Kidney tubule cell (primary cell): ENCODE results near the gene MYCBP.
A peak's percentile ranks its signal among the peaks of the same experiment; 100 is the strongest.
"Not testable (repeated sequence)": the region's sequence is repeated elsewhere in the genome, so short reads cannot be mapped to it uniquely, and the experiment has no call there.

Source experiments
- DNase-seq: peaks from one replicate; pipeline ENCODE4 v3.0.0-alpha.2; 2018; ENCODE audit warnings: low spot score

Gene MYCBP

DNA sequence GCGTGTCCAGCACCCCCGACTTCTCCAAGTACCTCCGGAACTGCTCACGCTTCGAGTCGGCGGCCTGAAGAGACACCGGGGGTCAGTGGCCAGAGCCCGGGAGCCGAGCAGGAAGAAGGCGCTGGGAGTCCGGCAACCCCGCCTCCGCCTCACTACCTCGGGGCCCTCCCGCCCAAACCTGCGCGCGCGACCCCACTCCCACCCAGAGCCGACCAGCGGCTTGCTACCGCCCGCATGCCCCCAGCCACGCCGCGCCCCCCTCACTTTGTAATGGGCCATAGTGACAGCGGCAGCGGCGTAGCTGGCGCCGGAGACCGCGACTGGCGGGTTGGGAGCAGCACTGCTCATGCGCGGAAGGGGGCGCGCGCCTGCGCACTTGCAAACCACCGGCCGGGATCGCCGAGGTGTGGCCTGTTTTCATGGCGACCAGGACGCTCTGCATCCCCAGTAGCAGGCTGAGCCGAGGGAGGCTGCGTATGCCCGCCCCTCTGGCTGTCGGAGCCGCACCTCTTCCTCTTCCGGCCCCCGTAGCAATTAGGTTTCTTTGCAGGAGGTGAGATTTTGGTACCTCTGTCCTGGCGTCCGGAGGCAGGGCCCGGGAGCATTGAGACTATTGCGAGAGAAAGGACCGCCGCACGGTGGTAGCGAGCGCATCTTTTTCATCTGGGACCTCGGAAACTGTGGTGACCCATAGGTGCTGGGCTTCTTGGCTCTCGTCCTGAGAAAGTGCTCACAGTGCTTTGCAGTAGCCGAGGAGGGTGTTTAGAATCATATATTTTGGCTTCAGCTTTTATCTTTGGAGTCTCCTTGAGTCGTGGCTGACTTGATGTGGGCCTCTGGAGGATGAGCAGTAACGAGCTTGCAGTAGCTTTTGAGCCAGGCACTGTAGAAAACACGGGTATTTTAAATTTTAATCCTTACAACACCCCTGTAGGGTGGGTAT is at the start of gene MYCBP:
Gene MYCBP (minus strand): TSS at position 322 of the 943 bp plus-strand sequence. CDS start 43 bp downstream, at position 279.
- DNase-seq, result peak; percentile 97

- DNase-seq, result no peak
These were observed 46.0 kb upstream of the MYCBP start for GRCh38 chr1:38919130-38919529.

GRCh38 chr1:38918568-38918967 is 45.4 kb upstream of the MYCBP start:
- no peak for DNase-seq

DNA sequence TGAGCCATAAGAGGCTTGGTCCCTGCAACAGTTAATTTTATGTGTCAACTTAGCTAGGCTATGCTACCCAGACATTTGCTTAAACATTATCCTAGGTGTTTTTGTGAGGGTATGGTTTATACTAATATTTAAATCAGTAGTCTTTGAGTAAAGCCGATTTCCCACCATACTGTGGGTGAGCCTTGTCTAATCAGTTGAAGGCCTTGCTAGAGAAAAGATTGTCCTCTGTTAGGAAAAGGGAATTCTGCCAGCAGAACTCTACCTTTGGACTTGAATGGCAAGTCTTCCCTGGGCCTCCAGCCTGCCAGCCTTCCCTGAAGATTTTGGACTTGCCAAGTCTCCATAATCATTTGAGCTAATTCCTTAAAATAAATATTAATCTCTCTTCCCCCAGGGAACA is 44.6 kb upstream of the MYCBP start:
- DNase-seq, result no peak

DNA sequence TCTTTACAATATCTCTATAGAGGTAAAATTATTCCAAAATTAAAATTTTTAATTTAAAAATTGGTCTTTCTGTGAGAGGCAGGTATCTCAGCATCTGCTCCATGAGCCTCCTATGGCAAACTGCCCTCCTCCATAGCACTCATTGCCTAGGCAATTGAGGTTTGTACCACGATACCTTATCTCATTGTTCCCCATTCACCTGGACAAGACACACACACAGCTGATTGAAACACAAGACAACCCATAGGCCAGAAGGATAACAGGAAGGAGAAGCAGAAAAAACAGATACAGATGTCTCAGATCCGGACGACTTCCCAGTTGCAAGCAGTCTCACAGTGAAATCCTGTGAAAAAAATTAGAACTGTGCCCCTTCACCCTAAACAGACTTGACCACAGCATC is 44.2 kb upstream of the MYCBP start:
- no peak for DNase-seq

DNA sequence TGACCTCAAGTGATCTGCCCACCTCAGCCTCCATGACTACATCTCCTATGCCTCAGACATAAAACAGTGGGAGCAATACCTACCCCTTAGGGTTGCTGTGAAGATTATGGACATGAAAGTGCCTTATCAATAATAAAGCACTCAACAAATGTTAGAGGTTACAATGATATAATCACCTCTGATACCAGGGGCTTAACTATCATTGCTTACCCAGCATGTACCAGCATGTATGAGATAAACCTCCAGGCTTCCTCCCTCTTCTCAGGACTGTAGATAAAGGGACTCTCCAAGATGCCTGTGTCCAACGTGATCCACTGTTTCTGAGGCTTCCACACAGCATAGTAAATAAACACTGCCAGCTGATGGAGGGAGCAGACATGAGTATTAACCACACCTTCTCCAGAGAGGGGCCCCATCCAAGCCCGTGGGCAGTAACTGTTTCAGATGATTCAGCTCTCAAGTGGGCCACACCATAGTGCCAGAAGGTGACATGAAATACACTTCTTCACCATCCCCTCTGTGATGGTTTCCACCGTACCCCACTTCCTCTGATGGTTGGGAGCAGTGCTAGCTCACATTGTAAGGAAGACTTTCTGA is 42.3 kb upstream of the MYCBP start:
- DNase-seq, result no peak

DNA sequence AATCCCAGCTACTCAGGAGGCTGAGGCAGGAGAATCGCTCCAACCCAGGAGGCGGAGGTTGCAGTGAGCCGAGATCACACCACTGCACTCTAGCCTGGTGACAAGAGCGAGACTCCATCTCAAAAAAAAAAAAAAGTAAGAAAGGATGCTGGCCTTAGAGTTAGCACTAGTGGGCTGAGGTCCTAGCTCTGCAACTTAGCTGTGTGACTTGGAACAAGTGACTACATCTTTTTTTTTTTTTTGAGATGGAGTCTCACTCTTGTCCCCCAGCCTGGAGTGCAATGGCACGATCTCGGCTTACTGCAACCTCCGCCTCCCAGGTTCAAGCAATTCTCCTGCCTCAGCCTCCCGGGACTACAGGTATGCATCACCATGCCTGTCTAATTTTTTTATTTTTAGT is 41.8 kb upstream of the MYCBP start:
- DNase-seq, result not testable (repeated sequence)

GRCh38 chr1:38908821-38909220 is 35.7 kb upstream of the MYCBP start:
- no peak for DNase-seq

- no peak for DNase-seq
These were observed 32.8 kb upstream of the MYCBP start for GRCh38 chr1:38905985-38906384.

GRCh38 chr1:38899560-38899959 is 26.4 kb upstream of the MYCBP start:
- DNase-seq, result no peak

- peak; percentile 26 for DNase-seq
These were observed 25.6 kb upstream of the MYCBP start for GRCh38 chr1:38898653-38899230.

- DNase-seq, result no peak
These were observed 23.0 kb upstream of the MYCBP start for GRCh38 chr1:38896169-38896568.

GRCh38 chr1:38892976-38893375 is 19.8 kb upstream of the MYCBP start:
- DNase-seq, result no peak

GRCh38 chr1:38891753-38892152 is 18.6 kb upstream of the MYCBP start:
- DNase-seq, result peak; percentile 19

DNA sequence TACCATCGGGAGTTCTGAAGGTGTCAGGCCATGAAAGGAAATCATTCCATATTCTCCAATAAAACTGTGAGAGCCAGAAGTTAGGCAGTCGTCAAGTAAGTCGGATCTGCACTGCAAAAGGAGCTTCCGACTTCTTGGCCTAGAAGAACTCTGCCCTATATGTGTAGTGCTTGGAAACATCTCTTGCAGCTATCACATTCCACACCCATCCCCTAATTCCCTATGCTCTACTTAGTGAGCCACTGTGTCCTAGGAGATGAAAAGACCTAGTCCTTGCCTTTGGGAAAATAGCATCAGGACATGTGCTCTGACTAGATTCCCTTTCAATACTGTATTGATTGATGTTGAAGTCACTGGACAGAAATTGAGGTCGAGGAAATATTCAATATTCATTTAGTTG is 16.4 kb upstream of the MYCBP start:
- DNase-seq, result no peak

GRCh38 chr1:38888423-38889333 is 15.5 kb upstream of the MYCBP start:
- no peak for DNase-seq

DNA sequence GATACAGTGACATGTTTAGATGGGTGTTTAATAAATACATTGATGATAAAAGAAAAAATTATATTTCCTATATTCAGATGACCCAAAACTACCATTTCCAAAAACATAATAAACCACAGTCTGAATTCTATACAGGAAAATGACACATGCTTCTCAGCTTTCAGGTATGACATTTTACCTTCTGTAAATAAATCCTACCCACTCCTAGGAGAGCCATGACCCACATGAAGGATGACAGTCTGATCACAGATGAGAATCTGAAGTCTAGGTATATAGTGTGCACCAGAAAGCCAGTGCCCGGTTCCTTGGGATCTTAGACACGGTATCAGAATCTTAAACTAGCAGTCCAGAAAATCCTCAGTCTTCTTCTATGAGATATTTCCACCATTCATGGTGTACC is 11.9 kb upstream of the MYCBP start:
- no peak for DNase-seq

DNA sequence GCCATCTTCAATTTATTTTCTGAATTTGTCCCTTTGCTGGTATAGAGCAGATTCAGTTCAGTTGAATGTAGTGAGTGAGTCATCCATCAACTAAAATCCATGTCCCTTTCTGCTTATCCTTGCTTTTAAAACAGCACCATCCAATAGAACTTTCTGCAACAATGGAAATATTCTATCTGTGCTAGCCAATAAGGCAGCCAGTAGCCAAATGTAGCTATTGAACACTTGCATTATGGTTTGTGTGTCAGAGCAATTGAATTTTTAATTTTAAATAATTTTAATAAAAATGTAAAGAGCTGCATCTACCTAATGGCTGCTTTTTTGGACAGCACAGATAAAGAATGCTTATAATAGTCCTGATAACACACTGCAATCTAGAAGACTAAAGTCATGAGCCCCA is 8.3 kb upstream of the MYCBP start, which contains the start of gene GJA9:
Gene GJA9 (minus strand): TSS at position 101 of the 400 bp plus-strand sequence. CDS start 5,489 bp downstream, outside the sequence.
- no peak for DNase-seq

DNA sequence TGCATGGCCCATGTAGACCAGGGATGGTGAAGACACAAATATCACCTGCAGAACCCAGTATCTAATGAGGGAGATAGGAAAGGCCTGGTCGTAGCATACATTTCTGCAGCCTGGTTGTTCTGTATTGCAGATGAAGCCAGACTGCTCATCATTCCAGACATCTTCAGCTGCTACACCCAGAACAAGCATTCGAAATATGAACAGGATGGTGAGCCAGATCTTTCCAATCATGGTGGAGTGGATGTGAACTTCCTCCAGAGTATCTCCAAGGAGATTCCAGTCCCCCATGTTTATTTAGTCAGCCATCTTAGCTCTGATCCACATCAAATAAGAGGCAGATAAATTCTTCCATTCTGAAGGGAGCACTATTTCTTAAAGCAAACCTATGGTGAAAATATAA is 2.7 kb upstream of the MYCBP start:
- no peak for DNase-seq

DNA sequence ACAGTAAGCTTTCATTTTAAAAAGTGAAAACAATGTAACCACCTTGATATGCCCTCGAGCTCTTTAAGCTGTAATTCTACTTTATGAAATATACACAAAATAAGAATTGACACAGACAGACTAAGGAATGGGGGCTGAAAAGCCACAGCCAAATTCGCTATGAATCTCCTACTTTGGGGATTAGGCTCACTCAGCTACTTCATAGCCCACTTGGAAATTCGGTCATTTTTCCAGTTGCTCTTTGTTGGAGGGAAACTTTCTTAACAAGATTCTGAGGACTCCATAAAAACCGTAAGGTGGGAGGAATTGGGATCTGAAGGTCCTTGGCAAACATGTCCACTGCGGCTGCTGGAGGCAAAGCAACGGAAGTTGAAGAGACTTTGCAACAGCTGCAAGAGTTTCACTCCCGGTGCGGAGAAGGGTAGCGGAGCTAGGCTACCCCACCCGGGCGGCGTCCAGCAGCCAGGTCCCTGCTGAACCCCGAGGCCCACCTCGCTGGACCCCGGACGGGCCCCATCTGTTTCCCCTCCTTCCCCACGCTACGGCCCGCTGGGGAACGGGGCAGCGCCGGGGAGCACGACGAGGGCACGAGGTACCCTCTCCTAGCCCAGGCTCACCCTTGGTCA is 634 bp downstream of the MYCBP start:
- DNase-seq, result peak; percentile 28

GRCh38 chr1:38870996-38871395 is 2.2 kb downstream of the MYCBP start:
- DNase-seq, result no peak
